Endodermal cell (in vitro differentiated cells): ENCODE data around the gene CES3. TPM values are rescaled to one million over a fixed set of nuclear protein-coding genes. Genes with fewer than 3 reads are reported as not detected.
"Not testable (repeated sequence)": the region's sequence is repeated elsewhere in the genome, so short reads cannot be mapped to it uniquely, and the experiment has no call there.

Experiments
- DNase-seq: peaks from one replicate; pipeline ENCODE4 v3.0.0-alpha.2; 2017
- H3K27ac ChIP-seq: 2 replicates; pipeline ENCODE4 v1.5.1; 2013; ENCODE audit warnings: mild to moderate bottlenecking, low read depth, low read length, moderate library complexity
- H3K27me3 ChIP-seq: 2 replicates; pipeline ENCODE4 v1.6.1; 2013; ENCODE audit warnings: mild to moderate bottlenecking, low read length, moderate library complexity; ENCODE audit not compliant: insufficient read depth, control insufficient read depth, poor library complexity, severe bottlenecking
- H3K36me3 ChIP-seq: 2 replicates; pipeline ENCODE4 v1.7.0; 2013; ENCODE audit warnings: mild to moderate bottlenecking, low read length, moderate library complexity; ENCODE audit not compliant: control insufficient read depth, insufficient read depth
- H3K4me1 ChIP-seq: one replicate; pipeline ENCODE4 v1.7.0; 2013; ENCODE audit warnings: low read length; ENCODE audit not compliant: control insufficient read depth, insufficient read depth
- H3K4me3 ChIP-seq: 2 replicates; pipeline ENCODE4 v1.5.1; 2013; ENCODE audit warnings: mild to moderate bottlenecking, low read length, moderate library complexity
- H3K9ac ChIP-seq: 2 replicates; pipeline ENCODE4 v1.6.1; 2013; ENCODE audit warnings: mild to moderate bottlenecking, low read length, moderate library complexity; ENCODE audit not compliant: poor library complexity, severe bottlenecking; ENCODE audit errors: extremely low read depth
- H3K9me3 ChIP-seq: 2 replicates; pipeline ENCODE4 v1.6.1; 2013; ENCODE audit warnings: mild to moderate bottlenecking, low read length, moderate library complexity; ENCODE audit not compliant: control insufficient read depth
- H3K27ac Mint-ChIP-seq: 2 replicates; pipeline ENCODE4 v1.8.0; 2020; ENCODE audit warnings: mixed read lengths
- H3K27me3 Mint-ChIP-seq: 2 replicates; pipeline ENCODE4 v1.8.0; 2021; ENCODE audit warnings: mild to moderate bottlenecking, mixed read lengths; ENCODE audit not compliant: insufficient read depth
- H3K36me3 Mint-ChIP-seq: 2 replicates; pipeline ENCODE4 v1.8.0; 2020; ENCODE audit warnings: low read depth, mixed read lengths
- H3K4me1 Mint-ChIP-seq: 2 replicates; pipeline ENCODE4 v1.8.0; 2020; ENCODE audit warnings: mixed read lengths
- H3K4me3 Mint-ChIP-seq: 2 replicates; pipeline ENCODE4 v1.8.0; 2020; ENCODE audit warnings: mild to moderate bottlenecking, moderate library complexity, mixed read lengths
- H3K9me3 Mint-ChIP-seq: 2 replicates; pipeline ENCODE4 v1.8.0; 2020; ENCODE audit warnings: mild to moderate bottlenecking, mixed read lengths
- WGBS, 2 experiments: methylation state at CpG; one replicate each; pipeline versions ENCODE4 v1.1.5 to v1.1.7; 2013; ENCODE audit warnings: missing lambda C conversion rate in 2 of 2, mixed read lengths in 1 of 2; ENCODE audit not compliant: insufficient coverage in 1 of 2, insufficient read length in 1 of 2; 5-methylcytosine and 5-hydroxymethylcytosine counted together
- total RNA-seq, 2 donors: library from RNA; stranded (reverse); fragmentation: NEBNext Ultra II Directional in 1 of 2; extraction: Animal tissue kit (Norgen Biotek cat#: 25700) in 1 of 2; gene quantifications; 2 replicates in 1 of 2; 3 replicates in 1 of 2; pipeline ENCODE4 v1.2.1, GENCODE V29; 2021
- TF ChIP-seq, protein P1 (sequence below): fragments of 200-600 bp; sonication (generic); conservative IDR thresholded peaks from 2 replicates; pipeline ENCODE4 v1.5.0; 2021; ENCODE audit warnings: antibody characterized with exemption, mild to moderate bottlenecking

The CES3 gene
- total RNA-seq, 2 donors from 2014 or later, result 2.7 to 3.8 TPM

DNA sequence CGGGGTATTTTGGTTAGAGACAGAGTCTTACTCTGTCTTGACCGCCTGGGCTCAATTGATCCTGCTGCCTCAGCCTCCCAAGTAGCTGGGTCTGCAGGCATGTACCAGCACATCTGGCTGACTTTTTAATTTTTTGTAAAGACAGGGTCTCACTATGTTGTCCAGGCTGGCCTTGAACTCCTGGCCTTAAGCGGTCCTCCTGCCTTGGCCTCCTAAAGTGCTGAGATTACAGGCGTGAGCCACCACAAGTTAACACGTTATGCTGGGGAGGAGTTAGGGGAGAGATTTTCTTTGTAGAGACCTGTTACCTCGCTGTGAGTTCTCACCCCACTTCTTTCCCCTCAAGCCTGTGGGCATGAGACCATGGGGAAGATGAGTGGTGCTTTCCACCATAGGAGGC lies 25.5 kb downstream of the CES3 start:
- no peak overlapping the region for H3K27ac Mint-ChIP-seq
- Histone ChIP-seq H3K9me3 (no peaks in the 10 kb centered on the region), H3K27ac (no peak overlapping the region), H3K9ac (no peak overlapping the region), H3K27me3 (no peaks in the 10 kb centered on the region), H3K4me1 (no peaks in the 10 kb centered on the region), H3K36me3 (no peaks in the 10 kb centered on the region), H3K4me3 (no peak overlapping the region)
- no peaks in the 10 kb centered on the region for H3K4me1 Mint-ChIP-seq
- peaks cover 5% of the 10 kb centered on the region for H3K27me3 Mint-ChIP-seq
- no peak for DNase-seq
- TF ChIP-seq, protein P1, sequence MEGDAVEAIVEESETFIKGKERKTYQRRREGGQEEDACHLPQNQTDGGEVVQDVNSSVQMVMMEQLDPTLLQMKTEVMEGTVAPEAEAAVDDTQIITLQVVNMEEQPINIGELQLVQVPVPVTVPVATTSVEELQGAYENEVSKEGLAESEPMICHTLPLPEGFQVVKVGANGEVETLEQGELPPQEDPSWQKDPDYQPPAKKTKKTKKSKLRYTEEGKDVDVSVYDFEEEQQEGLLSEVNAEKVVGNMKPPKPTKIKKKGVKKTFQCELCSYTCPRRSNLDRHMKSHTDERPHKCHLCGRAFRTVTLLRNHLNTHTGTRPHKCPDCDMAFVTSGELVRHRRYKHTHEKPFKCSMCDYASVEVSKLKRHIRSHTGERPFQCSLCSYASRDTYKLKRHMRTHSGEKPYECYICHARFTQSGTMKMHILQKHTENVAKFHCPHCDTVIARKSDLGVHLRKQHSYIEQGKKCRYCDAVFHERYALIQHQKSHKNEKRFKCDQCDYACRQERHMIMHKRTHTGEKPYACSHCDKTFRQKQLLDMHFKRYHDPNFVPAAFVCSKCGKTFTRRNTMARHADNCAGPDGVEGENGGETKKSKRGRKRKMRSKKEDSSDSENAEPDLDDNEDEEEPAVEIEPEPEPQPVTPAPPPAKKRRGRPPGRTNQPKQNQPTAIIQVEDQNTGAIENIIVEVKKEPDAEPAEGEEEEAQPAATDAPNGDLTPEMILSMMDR, result no peak
- no peak overlapping the region for H3K4me3 Mint-ChIP-seq
- 80 to 97% methylated on average over 1 to 6 of the region's 6 CpGs for WGBS, 2 experiments
- no peaks in the 10 kb centered on the region for H3K9me3 Mint-ChIP-seq
- H3K36me3 Mint-ChIP-seq, result no peaks in the 10 kb centered on the region

- WGBS, 2 experiments, result 86 to 92% methylated on average over 8 to 11 of the region's 11 CpGs
- no peaks in the 10 kb centered on the region for H3K36me3 ChIP-seq
- TF ChIP-seq, protein P1, result no peak
- no peak within 1 kb of the TSS for H3K27ac ChIP-seq
- Mint-ChIP-seq H3K4me1 (no peaks in the 10 kb centered on the region), H3K4me3 (no peak within 1 kb of the TSS), H3K9me3 (no peaks in the 10 kb centered on the region), H3K36me3 (no peaks in the 10 kb centered on the region), H3K27ac (no peak within 1 kb of the TSS), H3K27me3 (peaks cover 10% of the 10 kb centered on the region)
- no peak within 1 kb of the TSS for H3K9ac ChIP-seq
- H3K9me3 ChIP-seq, result no peaks in the 10 kb centered on the region
- DNase-seq, result no peak
- H3K4me3 ChIP-seq, result no peak within 1 kb of the TSS
- H3K4me1 ChIP-seq, result no peaks in the 10 kb centered on the region
- H3K27me3 ChIP-seq, result no peaks in the 10 kb centered on the region
Measured at GRCh38 chr16:66988197-66988788, 27.2 kb downstream of the CES3 start, which contains the start of gene CES4A. Gene CES4A (plus strand): TSS chr16:66988589. CDS start chr16:66988773, 184 bp downstream.

DNA sequence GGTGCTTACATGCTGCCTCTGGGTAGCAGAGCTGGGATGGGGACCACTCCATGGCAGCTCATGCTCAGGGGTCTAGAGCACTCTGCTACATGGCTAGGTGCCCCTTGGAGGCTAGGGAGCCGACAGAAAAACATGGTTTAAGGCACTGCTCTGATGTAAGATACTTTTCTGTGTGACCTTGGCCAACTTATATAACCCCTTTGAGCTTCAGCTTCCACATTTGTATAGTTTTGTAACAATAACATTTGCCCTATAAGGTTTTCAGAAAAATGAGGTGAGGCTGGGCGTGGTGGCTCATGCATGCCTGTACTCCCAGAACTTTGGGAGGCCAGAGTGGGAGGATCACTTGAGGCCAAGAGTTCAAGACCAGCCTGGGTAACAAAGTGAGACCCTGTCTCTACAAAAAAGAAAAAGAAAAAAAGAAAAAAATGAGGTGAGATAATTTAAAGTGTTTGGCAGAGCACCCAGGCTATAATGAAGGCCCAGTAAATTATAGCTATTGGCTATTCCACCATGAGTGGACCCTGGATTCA lies 30.5 kb downstream of the CES3 start:
- TF ChIP-seq, protein P1, result no peak
- WGBS, 2 experiments, result 86 to 100% methylated on average over 1 to 2 of the region's 2 CpGs
- peaks cover 10% of the 10 kb centered on the region for H3K27me3 Mint-ChIP-seq
- no peak for DNase-seq
- no peaks in the 10 kb centered on the region for H3K36me3 Mint-ChIP-seq
- no peak overlapping the region for H3K9ac ChIP-seq
- no peaks in the 10 kb centered on the region for H3K9me3 Mint-ChIP-seq
- H3K27ac Mint-ChIP-seq, result no peak overlapping the region
- H3K4me3 Mint-ChIP-seq, result no peak overlapping the region
- no peak overlapping the region for H3K27ac ChIP-seq
- no peaks in the 10 kb centered on the region for H3K36me3 ChIP-seq
- no peaks in the 10 kb centered on the region for H3K4me1 ChIP-seq
- H3K9me3 ChIP-seq, result no peaks in the 10 kb centered on the region
- H3K27me3 ChIP-seq, result no peaks in the 10 kb centered on the region
- H3K4me1 Mint-ChIP-seq, result no peaks in the 10 kb centered on the region
- H3K4me3 ChIP-seq, result no peak overlapping the region

GRCh38 chr16:66993558-66993957 lies 32.5 kb downstream of the CES3 start:
- not testable (repeated sequence) for DNase-seq

More at GRCh38 chr16:66993558-66993957, 32.5 kb downstream of the CES3 start:
- not testable (repeated sequence) for H3K4me3 ChIP-seq, H3K4me1 ChIP-seq, H3K27ac ChIP-seq, H3K9ac ChIP-seq, H3K9me3 ChIP-seq, H3K4me3 Mint-ChIP-seq, H3K27me3 ChIP-seq, H3K36me3 Mint-ChIP-seq, H3K9me3 Mint-ChIP-seq, H3K36me3 ChIP-seq, H3K4me1 Mint-ChIP-seq, H3K27ac Mint-ChIP-seq
- peaks cover 20% of the 10 kb centered on the region for H3K27me3 Mint-ChIP-seq
- WGBS, 2 experiments, result 97 to 98% methylated on average over 5 to 11 of the region's 12 CpGs
